ENCODE data around the gene CBX4. TPM values are rescaled to one million over a fixed set of nuclear protein-coding genes. Genes with fewer than 3 reads are reported as not detected.

The CBX4 gene
- total RNA-seq, 1 experiment from 2014 or later, result 128 TPM

DNA sequence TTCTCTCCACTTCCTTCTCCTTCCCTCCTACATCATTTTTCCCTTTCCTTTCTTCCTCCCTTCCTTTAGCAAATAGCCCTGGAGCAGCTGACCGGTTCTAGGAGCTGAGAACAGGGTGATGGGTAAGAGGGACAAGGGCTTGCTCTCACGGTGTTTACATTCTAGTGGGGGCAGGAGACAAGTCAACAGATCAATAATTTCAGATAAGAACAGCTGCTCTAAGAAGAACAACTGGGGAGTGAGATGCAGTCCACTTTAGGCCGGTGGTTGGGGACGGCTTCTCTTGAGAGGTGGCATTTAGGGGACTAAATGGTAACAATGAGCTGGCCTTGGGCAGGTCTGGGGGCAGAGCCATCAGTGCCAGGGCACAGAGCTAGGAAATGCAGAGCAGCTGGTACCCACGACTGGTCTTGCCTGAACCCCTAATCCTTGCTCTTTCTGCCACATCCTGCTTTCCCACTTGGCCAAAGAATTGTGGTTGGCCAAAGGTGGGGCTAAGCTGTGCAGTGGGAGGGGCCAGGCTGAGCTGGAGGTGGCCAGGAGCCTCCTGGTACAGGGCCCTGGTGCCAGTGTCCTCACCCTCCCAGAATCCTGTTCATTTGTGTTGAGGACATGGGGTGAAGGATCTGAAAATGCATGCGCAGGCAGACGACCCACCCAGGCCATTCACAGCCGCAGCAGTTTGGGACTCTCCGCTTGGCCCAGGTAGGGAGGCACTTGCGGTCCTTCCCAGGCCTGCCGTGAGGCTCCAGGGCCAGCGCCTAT lies 17.7 kb downstream of the CBX4 start:
- in situ Hi-C loops (cut with HindIII; ENCODE audit: low pct_unique_long_range_greater_than_20kb, low sequenced_read_pairs), result no loop called here
- no peak for DNase-seq (ENCODE audit: low read depth, low spot score)

DNA sequence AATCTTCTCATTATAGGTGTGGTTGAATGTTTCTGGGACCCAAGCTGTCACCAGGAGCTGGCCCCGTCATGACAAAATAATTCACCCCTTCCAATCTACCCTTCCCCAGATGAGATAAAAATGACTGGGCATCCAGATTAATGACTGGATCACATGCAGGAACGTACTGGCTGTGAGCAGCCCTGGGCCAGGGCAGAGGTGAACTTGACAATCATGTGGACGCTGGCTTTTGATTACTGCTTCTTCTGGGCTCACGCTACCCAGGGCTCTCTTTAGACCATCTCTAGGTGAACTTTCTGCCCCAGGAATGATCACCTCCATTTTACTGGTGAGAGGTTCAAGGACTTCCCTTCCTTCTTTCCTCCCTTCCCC lies 18.3 kb downstream of the CBX4 start:
- in situ Hi-C loops (cut with HindIII; ENCODE audit: low pct_unique_long_range_greater_than_20kb, low sequenced_read_pairs), result no loop called here
- no peak for DNase-seq (ENCODE audit: low read depth, low spot score)

DNA sequence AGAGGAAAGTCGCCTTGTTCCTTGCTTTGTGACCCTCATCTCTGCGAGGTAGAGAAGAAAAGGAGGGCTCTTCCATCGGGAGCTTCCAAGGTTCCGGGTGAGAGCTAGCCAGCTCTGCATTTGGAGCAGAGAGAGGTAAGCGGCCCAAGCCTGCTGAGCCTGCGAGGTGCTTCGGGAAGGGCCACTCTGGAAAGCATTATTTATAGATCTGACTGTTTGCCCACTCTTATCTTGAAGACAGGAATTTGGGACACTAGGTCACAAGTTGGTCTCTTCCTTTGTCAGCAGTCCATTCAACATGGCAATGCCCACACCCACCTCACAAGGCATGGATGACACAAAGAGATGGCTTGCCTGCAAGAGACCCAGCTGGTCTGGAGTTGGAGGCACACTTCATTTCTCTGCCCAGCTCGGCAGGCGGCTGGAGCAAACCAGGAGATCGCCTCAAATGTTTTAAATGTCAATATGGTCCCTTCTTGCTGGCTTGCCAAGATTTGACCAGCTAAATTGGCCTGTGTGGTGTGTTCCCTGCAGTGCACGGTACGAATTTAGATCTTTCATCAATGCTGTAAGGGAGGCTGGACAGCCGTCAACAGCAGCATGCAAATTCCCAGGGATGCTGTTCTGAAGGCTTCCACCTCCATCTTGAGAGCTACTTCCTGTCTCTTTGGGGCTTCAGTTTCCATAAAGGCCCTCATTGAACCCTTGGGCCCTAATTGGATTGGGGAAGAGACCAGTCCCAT lies 19.5 kb downstream of the CBX4 start:
- no peak for DNase-seq (ENCODE audit: low read depth, low spot score)
- in situ Hi-C loops (cut with HindIII; ENCODE audit: low pct_unique_long_range_greater_than_20kb, low sequenced_read_pairs), result no loop called here

DNA sequence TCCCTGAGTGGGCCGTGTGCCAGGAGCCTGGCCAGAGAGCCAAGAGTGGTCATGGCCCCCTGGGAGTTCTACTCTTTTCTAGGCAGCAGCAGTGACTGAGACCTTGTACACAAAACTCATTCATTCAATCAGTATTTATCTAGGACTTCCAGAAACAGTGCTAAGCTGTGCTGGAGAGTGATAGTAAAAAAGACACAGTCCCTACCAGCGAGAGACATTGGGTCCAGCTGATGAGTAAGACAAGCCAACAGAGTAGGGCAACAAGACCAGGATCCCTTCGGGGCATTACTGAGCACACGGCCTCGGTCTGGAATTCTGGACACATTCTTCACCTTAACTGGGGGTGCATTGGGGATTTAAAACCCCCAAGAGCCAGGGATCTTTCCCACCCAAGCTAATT lies 20.2 kb downstream of the CBX4 start:
- DNase-seq (ENCODE audit: low read depth, low spot score), result no peak
- in situ Hi-C loops (cut with HindIII; ENCODE audit: low pct_unique_long_range_greater_than_20kb, low sequenced_read_pairs), result no loop called here

DNA sequence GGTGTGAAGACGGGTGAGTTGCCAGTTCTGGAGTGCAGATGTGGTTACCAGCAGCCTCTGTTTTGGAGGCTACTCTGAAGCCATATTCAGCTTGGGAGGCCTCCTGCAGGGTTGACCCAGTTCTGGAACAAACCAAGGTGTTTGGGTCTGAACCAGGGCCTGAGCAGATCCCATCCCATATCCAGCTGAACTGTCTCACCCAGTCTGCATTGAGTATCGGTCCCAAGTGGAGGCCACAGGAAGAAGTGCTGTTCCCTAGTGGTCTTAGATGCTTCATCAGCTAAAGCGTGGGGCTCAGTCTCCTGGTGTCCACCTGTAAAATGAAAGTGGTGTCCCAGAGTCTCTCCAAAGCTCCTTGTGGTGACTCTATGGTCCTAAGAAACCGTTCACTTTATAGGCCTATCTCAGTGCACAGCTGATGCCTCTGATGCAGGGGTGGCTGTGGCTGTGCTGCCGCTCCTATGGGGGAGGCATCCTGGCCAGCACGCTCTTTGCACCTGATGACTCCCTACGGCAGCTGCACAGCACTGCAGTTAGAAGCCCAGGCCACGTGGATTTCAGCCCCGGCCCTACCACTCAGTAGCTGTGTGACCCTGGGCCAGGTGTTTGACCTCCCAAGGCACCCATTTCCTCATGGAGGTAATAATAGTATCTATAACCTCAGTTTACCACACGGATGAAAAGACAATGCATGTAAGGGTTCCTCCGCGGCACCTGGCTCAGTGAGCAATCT lies 21.0 kb downstream of the CBX4 start:
- in situ Hi-C loops (cut with HindIII; ENCODE audit: low pct_unique_long_range_greater_than_20kb, low sequenced_read_pairs), result no loop called here
- no peak for DNase-seq (ENCODE audit: low read depth, low spot score)

DNA sequence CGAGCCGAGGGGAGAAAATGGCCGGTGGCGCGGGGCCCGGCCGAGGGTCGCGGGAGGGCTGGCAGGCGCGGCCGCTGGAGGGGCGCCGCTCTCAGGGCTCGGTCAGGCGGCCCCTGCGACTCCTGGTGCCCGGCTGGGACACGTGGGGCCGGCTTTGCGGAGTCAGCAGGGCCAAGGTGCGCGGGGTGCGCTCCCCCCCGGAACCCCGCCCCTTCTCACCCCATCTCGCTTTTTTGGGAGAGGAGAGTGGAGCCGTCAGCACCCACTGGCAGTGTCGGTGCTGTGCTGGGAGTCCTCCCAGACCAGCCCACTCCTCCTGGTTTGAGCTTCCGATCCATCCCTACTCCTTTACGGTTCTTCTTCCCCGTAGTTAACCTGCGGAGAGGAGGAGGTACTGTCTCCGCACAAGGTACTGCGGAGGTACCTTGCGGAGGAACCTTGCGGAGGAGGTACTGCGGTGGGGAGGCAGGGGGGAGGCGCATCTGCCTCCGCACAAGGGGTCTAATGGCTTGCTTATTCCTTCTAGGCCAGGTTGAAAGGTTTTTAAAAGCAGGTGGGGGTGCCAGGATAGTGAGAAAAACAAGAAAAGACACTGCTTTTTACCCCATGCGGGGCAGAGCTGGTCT lies 23.3 kb downstream of the CBX4 start:
- no peak for DNase-seq (ENCODE audit: low read depth, low spot score)
- in situ Hi-C loops (cut with HindIII; ENCODE audit: low pct_unique_long_range_greater_than_20kb, low sequenced_read_pairs), result no loop called here

DNA sequence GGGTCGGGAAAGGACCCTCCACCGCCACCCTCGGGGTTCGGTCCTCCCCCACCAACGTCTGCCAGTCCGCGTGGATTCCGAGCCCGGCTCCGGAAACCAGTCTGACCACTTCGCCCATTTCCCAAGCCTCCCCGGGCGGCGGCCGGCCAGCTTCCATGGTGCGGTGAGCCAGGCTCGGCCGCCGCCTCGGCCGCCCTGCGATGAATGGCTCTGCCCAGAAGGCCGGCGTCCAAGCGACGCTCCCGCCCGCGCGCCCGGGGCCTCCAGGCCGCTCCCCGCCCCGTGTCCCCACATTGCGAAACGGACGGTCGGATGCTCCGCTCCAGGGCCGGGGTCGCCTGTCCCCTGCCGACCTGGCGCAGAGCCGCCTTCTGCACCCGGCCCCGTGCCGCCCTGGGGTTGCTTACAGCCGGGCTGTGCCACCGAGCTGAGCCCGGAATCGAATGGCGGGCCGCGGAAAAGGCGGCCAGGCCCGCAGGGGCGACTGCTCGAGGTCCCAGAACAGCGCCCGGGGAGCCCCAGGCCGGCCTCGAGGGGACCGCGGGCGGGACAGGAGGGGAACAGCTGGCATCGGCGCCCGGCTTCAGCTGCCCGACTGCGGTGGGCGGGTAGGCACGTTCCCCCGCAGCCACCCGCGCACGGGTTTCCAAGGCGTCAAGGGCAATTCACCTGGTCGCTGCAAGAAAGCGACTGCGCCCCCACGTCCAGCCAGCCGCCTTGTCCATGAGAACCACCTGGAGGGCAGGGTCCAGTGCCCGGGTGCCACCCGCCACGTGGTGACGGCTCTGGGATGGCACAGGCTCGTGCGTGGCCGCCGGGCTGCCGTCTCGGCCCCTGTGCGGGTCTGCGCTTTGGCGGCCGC lies 24.0 kb downstream of the CBX4 start:
- no peak for DNase-seq (ENCODE audit: low read depth, low spot score)
- in situ Hi-C loops (cut with HindIII; ENCODE audit: low pct_unique_long_range_greater_than_20kb, low sequenced_read_pairs), result no loop called here

DNA sequence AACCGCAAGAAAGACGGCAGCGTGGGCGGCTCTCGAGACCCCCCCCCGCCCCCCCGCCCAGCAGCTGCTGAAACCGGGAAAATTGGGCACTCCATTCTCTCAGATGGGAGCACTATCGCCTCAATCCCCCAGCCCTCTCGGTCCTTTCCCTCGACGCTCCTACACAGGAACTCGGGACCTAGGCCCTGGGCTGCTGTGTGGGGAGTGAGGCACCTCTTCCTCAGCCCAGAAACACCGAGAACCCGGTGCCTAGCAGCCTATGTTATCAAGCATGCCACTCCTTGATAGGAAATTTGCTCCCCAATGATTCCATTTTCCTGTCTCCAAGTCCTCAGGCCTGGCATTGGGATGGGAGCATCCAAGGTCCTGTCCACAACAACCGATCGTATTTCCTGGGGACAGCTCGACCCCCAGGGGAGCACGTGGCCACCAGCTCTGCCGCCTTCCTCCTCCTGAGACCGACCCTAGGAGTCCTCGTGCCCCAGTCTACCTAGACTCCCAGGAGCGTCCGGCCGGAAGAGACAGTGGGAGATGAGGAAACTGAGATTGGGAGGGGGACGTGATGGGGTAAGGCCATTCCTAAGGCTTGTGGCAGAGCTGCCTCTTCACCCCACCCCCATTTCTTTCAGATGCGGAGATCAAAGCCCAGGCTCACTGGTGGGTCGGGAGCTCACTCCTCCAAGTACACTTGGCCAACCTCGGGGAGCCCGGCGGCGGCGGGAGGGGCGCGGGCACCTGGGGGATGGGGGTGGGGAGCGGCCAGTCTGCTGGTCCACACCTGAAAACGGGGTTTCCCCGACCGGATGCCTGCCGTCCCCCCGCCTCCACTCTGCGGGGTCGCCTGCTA lies 24.9 kb downstream of the CBX4 start:
- in situ Hi-C loops (cut with HindIII; ENCODE audit: low pct_unique_long_range_greater_than_20kb, low sequenced_read_pairs), result no loop called here

DNA sequence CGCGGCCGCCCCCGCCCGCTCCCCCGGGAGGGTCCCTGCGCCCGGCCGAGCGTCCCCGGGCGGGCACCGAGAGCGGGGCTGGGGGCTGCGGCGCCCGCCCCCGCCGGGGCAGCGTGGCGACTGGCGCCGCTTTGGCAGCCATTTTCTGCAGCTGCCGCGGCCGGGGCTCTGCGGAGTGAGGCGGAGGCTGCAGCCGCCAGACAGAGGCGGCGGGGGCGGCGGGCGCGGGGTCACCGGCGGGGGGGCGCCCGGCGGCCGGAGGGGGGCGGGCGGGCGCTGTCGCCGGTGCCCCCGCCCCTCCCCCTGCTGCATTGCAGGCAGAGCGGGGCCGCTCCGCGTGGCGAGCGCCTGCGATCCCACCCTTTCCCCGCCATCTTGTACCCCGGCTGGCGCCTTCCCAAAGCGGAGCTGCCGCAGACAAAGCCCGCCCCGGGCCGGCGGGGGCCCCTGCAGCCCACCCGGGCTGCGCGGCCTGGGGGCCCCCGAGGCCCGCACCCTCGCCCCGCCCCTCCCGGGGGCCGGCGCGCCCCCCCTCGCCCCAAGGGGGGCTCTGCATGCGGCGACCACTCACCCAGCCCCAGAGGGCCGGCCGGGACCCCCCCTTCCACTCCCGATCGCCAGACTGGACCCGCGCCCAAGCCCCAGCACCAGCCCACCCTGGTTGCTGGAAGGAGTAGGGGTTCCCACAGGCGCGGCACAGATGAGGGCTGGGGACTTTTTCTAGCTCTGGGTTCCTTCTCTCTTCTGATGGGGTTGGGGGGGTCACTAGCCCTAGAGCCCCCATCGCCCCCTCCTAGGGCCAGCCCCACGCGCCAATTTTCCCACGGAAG lies 25.7 kb downstream of the CBX4 start:
- in situ Hi-C loops (cut with HindIII; ENCODE audit: low pct_unique_long_range_greater_than_20kb, low sequenced_read_pairs), result no loop called here
- no peak for DNase-seq (ENCODE audit: low read depth, low spot score)

More for the DNA sequence above, 24.9 kb downstream of the CBX4 start:
- DNase-seq (ENCODE audit: low read depth, low spot score), result no peak

DNA sequence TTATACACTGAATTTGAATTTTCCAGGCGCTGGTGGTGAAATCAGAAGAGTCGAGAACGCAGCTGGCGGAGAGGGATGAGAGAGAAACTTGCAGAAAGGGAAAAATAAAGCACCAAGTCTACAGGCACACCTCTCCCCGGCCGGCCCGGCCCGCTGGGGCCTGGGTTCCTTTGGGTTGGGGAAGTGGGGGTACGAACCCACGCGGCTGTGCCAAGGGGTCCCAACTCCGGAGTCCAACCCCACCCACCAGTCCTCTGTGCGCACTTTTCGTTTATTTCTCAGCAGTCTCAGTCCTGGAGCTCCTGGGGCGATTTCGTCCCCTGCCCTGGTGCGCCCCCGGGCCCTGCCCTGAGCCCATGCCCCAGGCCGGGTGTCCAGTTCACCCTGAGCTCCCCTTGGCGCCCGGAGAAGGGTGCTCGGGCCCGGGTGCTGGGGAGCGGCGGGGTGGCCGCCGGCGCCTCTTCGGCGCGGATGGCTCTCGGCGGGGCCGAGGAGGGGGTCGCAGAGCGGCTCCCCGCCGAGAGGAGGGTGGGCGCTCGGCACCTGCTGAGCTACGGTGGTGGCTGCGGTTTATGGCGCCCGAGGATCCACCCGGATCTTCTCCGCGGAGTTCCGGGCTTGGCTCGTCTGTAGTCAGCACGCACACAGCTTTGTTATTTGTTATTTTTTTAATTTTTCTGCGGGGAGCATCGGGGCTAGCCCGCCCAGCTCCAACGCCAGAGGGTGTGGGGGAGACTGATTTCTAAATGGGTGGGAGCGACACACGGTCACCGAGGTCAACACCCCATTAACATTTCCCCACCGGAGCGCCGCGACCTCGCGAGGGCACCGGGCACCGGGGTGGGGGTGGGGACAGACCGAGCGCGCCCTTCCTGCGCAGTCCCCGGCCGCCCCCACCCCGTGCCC lies 26.6 kb downstream of the CBX4 start:
- in situ Hi-C loops (cut with HindIII; ENCODE audit: low pct_unique_long_range_greater_than_20kb, low sequenced_read_pairs), result no loop called here
- no peak for DNase-seq (ENCODE audit: low read depth, low spot score)

DNA sequence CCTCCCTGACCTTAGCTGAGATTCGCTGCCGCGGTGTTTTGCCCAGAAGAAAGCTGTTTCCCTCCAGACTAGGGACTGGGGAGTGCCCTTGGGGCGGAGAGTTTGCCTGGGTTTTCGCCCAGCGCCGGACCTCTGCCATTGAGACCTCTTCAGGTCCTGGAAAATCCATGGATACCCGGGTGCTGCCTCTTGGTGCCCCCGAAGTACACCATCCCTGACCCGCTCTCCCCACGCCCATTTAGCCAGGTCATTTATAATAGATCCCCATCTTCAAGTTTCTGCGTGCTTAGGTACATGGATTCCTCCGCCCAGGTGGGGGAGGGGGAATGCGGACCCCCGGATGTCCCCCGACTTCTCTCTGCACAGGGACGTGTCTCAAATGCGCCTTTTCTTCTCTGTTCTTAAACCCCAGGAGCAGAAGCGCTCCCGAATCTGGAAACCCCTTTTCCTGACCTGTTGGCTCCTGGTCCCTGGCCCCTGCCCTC lies 27.3 kb downstream of the CBX4 start:
- in situ Hi-C loops (cut with HindIII; ENCODE audit: low pct_unique_long_range_greater_than_20kb, low sequenced_read_pairs), result no loop called here
- no peak for DNase-seq (ENCODE audit: low read depth, low spot score)

DNA sequence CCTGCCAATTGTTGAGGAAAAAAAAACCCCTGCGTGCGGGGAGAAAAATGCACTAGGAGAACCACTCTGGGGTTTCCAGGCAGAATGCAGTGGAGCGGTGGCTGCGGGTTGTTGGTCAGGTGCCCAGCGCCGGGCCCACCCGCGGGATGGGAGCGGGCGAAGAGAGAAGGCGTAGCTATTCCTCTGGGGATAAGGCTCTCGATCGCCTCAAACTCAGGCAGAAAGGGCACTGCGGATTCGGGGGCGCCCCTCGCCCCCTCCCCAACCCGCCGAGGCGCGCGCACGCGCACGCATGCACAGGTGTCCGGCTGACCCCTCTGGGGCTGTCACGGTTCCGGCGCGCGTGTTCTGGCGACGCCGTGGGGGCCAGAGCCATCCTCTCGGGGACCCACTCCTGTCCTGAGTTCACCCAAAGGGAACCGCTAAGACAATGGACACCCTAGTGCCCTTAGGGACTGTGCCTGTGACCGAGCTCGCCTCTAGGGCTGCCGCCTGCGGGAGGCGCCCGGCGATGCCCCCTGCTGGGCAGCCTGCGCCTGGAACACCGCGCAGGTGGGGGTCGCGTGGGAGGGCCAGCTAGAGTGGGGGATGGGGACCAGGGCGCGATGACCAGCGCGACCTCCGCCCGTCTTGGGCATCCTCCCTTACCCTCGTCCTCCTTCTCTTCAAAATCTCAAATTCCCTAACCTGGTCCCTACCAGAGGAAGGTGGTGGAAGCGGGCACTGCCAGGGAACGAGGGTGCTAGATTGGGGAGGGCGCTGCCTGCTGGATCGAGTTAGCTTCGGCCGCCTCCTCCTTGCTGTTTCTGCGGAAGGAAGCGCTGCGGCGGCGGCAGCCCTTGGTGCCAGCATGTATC lies 28.0 kb downstream of the CBX4 start:
- in situ Hi-C loops (cut with HindIII; ENCODE audit: low pct_unique_long_range_greater_than_20kb, low sequenced_read_pairs), result no loop called here
- peak; percentile 74 for DNase-seq (ENCODE audit: low read depth, low spot score)

DNA sequence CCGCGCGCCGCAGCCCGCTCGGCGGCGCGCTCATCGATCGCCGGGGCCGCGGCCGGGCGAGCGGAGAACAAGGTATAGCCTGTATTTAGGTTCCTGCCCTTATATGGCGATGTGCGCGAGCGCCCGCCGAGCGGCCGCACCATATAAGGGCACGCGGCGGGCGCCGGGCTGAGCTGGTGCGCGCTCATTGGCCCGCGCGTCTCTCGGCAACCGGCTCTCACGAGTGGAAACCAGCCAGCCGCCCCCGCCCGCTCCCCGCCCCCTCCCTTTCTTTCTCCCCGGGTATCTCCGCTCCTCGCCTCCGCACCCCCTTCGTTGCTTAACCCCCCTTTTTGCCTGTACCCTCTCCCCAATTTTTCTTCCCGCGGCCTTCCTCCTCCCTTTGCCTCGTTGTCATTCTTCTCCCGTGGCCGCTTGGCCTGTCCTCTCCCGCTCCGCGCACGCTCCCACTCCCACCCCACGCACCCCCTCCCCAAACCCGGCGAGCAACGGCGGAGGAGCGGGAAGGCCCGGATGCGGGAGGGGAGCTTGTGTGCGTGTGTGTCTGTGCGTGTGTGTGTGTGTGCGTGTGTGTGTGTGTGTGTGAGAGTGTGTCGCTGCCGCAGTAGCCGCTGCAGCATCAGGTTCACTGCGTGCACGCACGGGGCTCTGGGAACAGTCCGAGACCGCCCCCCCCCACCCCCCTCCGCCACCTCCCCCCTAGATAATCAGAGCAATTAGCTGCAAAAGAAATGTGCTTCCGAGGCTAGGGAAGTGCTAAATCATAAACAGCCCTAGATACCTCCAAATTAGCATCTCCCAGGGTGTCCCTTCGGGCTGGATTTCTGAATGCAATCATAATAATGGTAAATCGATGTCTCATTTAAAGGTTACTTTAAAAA lies 28.9 kb downstream of the CBX4 start:
- peak; percentile 94 for DNase-seq (ENCODE audit: low read depth, low spot score)
- in situ Hi-C loops (cut with HindIII; ENCODE audit: low pct_unique_long_range_greater_than_20kb, low sequenced_read_pairs), result no loop called here

Measured in SK-MEL-5 (cell line).